IPS DF 6.9 (cell line): Measurements from ENCODE around the gene STKLD1.
A peak's percentile ranks its signal among the peaks of the same experiment; 100 is the strongest.

Experiments
- DNase-seq: peaks from one replicate; pipeline ENCODE4 v3.0.0-alpha.2; 2013; ENCODE audit warnings: low read depth, low spot score
- H3K27ac ChIP-seq: one replicate; pipeline ENCODE4 v1.5.1; 2013; ENCODE audit warnings: low read length, control low read depth
- H3K27me3 ChIP-seq: 2 replicates; pipeline ENCODE4 v1.6.1; 2013; ENCODE audit warnings: mild to moderate bottlenecking, low read length; ENCODE audit not compliant: control insufficient read depth, insufficient read depth
- H3K36me3 ChIP-seq: 2 replicates; pipeline ENCODE4 v1.6.1; 2013; ENCODE audit warnings: low read length; ENCODE audit not compliant: control insufficient read depth, insufficient read depth
- H3K4me1 ChIP-seq: 2 replicates; pipeline ENCODE4 v1.6.1; 2013; ENCODE audit warnings: low read length; ENCODE audit not compliant: control insufficient read depth, insufficient read depth
- H3K4me3 ChIP-seq: 2 replicates; pipeline ENCODE4 v1.5.1; 2013; ENCODE audit warnings: mild to moderate bottlenecking, low read length
- H3K9me3 ChIP-seq: 2 replicates; pipeline ENCODE4 v1.6.1; 2013; ENCODE audit warnings: low read length, inconsistent platforms; ENCODE audit not compliant: control insufficient read depth, insufficient read depth
- WGBS: extraction: QIAGEN DNeasy Blood & Tissue Kit; methylation state at CpG from one replicate; pipeline ENCODE4 v1.1.7; 2013; ENCODE audit warnings: mixed read lengths, missing lambda C conversion rate; ENCODE audit not compliant: insufficient read length, insufficient coverage; 5-methylcytosine and 5-hydroxymethylcytosine counted together

STKLD1 gene

GRCh38 chr9:133426011-133426410 lies 49.8 kb downstream of the STKLD1 start:
- Histone ChIP-seq H3K27me3 (no peaks in the 10 kb centered on the region), H3K9me3 (no peaks in the 10 kb centered on the region), H3K4me1 (peaks cover 4% of the 10 kb centered on the region; the same call in 1 of the 2 replicates), H3K27ac (no peak overlapping the region), H3K36me3 (0 out of 2 replicates have a peak, but pooled peaks cover 3% of the 10 kb centered on the region), H3K4me3 (no peak overlapping the region)
- no CpG with 5 or more reads among the region's 11 CpGs for WGBS
- no peak for DNase-seq

GRCh38 chr9:133427658-133428348 lies 51.6 kb downstream of the STKLD1 start:
- peaks cover 3% of the 10 kb centered on the region; the same call in 1 of the 2 replicates for H3K4me1 ChIP-seq
- H3K36me3 ChIP-seq: 0 out of 2 replicates have a peak, but pooled peaks cover 3% of the 10 kb centered on the region
- no CpG with 5 or more reads among the region's 10 CpGs for WGBS
- H3K27me3 ChIP-seq: no peaks in the 10 kb centered on the region
- H3K9me3 ChIP-seq: no peaks in the 10 kb centered on the region
- no peak for DNase-seq
- H3K4me3 ChIP-seq: peak overlapping the region; percentile 61; the same call in 1 of the 2 replicates
- H3K27ac ChIP-seq: no peak overlapping the region

- Histone ChIP-seq H3K9me3 (no peaks in the 10 kb centered on the region), H3K36me3 (0 out of 2 replicates have a peak, but pooled peaks cover 3% of the 10 kb centered on the region), H3K4me1 (peaks cover 3% of the 10 kb centered on the region; the same call in 1 of the 2 replicates), H3K27me3 (no peaks in the 10 kb centered on the region), H3K4me3 (peak overlapping the region; percentile 61; the same call in 1 of the 2 replicates), H3K27ac (no peak overlapping the region)
- DNase-seq: no peak
- no CpG with 5 or more reads among the region's 57 CpGs for WGBS
Measured at GRCh38 chr9:133428617-133429101, 52.5 kb downstream of the STKLD1 start.

- 0 out of 2 replicates have a peak, but pooled peaks cover 3% of the 10 kb centered on the region for H3K36me3 ChIP-seq
- no peak for DNase-seq
- WGBS: no CpG with 5 or more reads among the region's 18 CpGs
- H3K9me3 ChIP-seq: no peaks in the 10 kb centered on the region
- peak overlapping the region; percentile 61; the same call in 1 of the 2 replicates for H3K4me3 ChIP-seq
- H3K27me3 ChIP-seq: no peaks in the 10 kb centered on the region
- peaks cover 3% of the 10 kb centered on the region; the same call in 1 of the 2 replicates for H3K4me1 ChIP-seq
- H3K27ac ChIP-seq: no peak overlapping the region
Measured at GRCh38 chr9:133429214-133429613, 53.0 kb downstream of the STKLD1 start.

GRCh38 chr9:133429641-133430161 lies 53.5 kb downstream of the STKLD1 start:
- H3K27me3 ChIP-seq: no peaks in the 10 kb centered on the region
- DNase-seq: no peak
- peak overlapping the region; percentile 61; the same call in 1 of the 2 replicates for H3K4me3 ChIP-seq
- H3K4me1 ChIP-seq: peaks cover 3% of the 10 kb centered on the region; the same call in 1 of the 2 replicates
- H3K9me3 ChIP-seq: no peaks in the 10 kb centered on the region
- WGBS: no CpG with 5 or more reads among the region's 49 CpGs
- H3K36me3 ChIP-seq: 0 out of 2 replicates have a peak, but pooled peaks cover 3% of the 10 kb centered on the region
- H3K27ac ChIP-seq: no peak overlapping the region

- Histone ChIP-seq H3K4me1 (peaks cover 3% of the 10 kb centered on the region; the same call in 1 of the 2 replicates), H3K27me3 (no peaks in the 10 kb centered on the region), H3K4me3 (no peak overlapping the region; the same call in 1 of the 2 replicates), H3K36me3 (0 out of 2 replicates have a peak, but pooled peaks cover 3% of the 10 kb centered on the region), H3K27ac (no peak overlapping the region), H3K9me3 (no peaks in the 10 kb centered on the region)
- no peak for DNase-seq
- WGBS: no CpG with 5 or more reads among the region's 1 CpG
Measured at GRCh38 chr9:133430244-133430643, 54.1 kb downstream of the STKLD1 start.

GRCh38 chr9:133433351-133433843 lies 57.2 kb downstream of the STKLD1 start:
- H3K27me3 ChIP-seq: no peaks in the 10 kb centered on the region
- H3K9me3 ChIP-seq: no peaks in the 10 kb centered on the region
- no peak for DNase-seq
- no peaks in the 10 kb centered on the region for H3K4me1 ChIP-seq
- H3K36me3 ChIP-seq: no peaks in the 10 kb centered on the region
- H3K27ac ChIP-seq: no peak overlapping the region
- no peak overlapping the region for H3K4me3 ChIP-seq
- WGBS: no CpG with 5 or more reads among the region's 11 CpGs

- H3K4me3 ChIP-seq: no peak overlapping the region
- no CpG with 5 or more reads among the region's 16 CpGs for WGBS
- H3K4me1 ChIP-seq: no peaks in the 10 kb centered on the region
- no peaks in the 10 kb centered on the region for H3K9me3 ChIP-seq
- DNase-seq: no peak
- no peaks in the 10 kb centered on the region for H3K36me3 ChIP-seq
- H3K27me3 ChIP-seq: no peaks in the 10 kb centered on the region
- H3K27ac ChIP-seq: no peak overlapping the region
Measured at GRCh38 chr9:133436681-133437080, 60.5 kb downstream of the STKLD1 start.

GRCh38 chr9:133437753-133438531 lies 61.8 kb downstream of the STKLD1 start:
- no CpG with 5 or more reads among the region's 20 CpGs for WGBS
- no peak overlapping the region for H3K27ac ChIP-seq

GRCh38 chr9:133439337-133439736 lies 63.2 kb downstream of the STKLD1 start:
- no peak overlapping the region for H3K27ac ChIP-seq
- no peaks in the 10 kb centered on the region for H3K4me1 ChIP-seq
- H3K9me3 ChIP-seq: no peaks in the 10 kb centered on the region
- H3K36me3 ChIP-seq: no peaks in the 10 kb centered on the region
- no CpG with 5 or more reads among the region's 4 CpGs for WGBS
- no peak for DNase-seq
- no peaks in the 10 kb centered on the region for H3K27me3 ChIP-seq
- no peak overlapping the region for H3K4me3 ChIP-seq

More at GRCh38 chr9:133437753-133438531, 61.8 kb downstream of the STKLD1 start:
- H3K27me3 ChIP-seq: no peaks in the 10 kb centered on the region
- H3K9me3 ChIP-seq: no peaks in the 10 kb centered on the region
- H3K4me3 ChIP-seq: no peak overlapping the region
- no peaks in the 10 kb centered on the region for H3K36me3 ChIP-seq
- no peaks in the 10 kb centered on the region for H3K4me1 ChIP-seq
- DNase-seq: no peak
